Stimulated activated CD8-positive, alpha-beta memory T cell treated with anti-CD3 and anti-CD28 coated beads, Interleukin-12 subunit alpha, Interleukin-12 subunit beta, amount 100 ng/mL, for 24 hours (primary cell): ENCODE data around the gene ADGRG2.

Experiments
- DNase-seq: peaks from one replicate; pipeline ENCODE4 v3.0.0-alpha.2; 2020; ENCODE audit errors: extremely low read depth

Gene ADGRG2

DNA sequence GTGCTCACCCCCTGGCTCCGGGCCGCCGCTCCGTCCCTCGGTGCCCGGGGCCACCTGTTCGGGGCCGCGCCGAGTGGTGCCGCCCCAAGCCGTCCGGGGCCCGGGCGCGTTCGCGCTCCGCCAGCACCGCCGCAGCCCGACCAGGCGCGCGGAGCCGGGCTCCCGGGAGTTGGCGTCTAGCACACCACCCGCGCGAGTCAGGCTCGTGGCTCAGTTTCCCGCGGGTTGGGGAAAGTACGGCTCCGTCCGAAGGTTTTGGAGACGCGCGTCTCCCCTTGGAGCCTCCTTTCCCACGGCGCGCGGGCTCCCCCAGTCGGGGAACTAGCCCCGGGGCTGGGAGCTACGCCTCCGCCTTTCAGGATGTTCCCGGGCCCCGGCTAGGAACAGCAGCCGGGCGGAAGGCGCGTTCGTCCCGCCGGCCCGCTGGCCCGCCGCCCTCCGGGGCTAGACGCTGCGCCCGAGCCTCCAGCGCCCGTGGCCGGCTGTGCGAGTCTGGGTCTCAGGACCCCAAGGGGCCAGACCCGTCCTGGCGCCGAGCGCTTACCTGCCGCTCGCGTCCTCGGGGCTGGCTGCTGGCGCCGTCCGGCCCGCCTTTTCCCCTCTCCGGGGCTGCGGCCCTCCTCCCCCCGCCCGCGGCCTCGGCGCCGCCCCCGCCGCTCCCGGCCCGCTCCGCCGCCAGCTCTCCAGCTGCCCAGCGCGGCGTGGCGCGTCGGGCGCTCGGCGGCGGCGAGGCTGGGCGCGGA lies at the start of gene ADGRG2:
TSS of gene ADGRG2 (minus strand) at position 571 of the 743 bp plus-strand sequence. CDS start 53,634 bp downstream, outside the sequence.
- no peak for DNase-seq

GRCh38 chrX:19168609-19169008 lies 46.3 kb upstream of the ADGRG2 start:
- DNase-seq: no peak

GRCh38 chrX:19162851-19163250 lies 40.6 kb upstream of the ADGRG2 start:
- no peak for DNase-seq

- no peak for DNase-seq
Measured at GRCh38 chrX:19156186-19156585, 33.9 kb upstream of the ADGRG2 start.

GRCh38 chrX:19152762-19153161 lies 30.5 kb upstream of the ADGRG2 start:
- no peak for DNase-seq

DNA sequence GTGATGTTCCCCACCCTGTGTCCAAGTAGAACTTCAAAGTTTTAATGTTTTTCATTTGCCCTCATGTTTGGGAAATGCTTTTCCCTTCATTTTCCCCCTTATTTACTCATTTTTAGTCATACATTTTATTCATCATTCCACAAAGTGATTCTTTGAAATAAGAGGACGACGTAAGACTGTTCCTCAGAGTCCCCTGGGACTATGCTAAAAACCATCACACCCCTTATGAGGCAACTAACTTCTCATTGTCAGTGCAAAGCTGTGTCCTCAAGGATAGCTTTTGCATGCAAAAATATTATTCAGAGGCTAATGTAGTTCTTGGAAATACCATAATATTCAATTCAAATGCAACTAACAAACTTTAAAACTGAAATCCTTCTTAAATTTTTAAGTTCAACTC lies 14.8 kb upstream of the ADGRG2 start:
- no peak for DNase-seq

DNA sequence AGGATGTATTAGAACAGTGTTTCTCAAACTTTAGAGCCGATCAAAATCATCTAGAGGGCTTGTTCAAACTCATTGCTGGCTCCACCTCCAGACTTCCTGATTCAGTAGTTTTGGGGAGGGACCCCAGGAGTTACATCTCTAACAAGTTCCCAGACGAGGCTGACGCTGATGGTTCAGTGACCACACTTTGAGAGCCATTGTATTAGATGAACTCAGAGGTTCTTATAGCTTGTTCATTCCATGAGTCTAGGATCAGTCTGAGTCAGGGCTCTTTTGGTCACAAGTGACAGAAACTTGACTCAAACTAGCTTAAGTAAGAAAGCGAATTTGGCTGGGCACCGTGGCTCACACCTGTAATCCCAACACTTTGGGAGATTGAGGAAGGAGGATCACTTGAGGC lies 11.5 kb upstream of the ADGRG2 start:
- DNase-seq: no peak

- no peak for DNase-seq
Measured at GRCh38 chrX:19133231-19133630, 11.0 kb upstream of the ADGRG2 start.

DNA sequence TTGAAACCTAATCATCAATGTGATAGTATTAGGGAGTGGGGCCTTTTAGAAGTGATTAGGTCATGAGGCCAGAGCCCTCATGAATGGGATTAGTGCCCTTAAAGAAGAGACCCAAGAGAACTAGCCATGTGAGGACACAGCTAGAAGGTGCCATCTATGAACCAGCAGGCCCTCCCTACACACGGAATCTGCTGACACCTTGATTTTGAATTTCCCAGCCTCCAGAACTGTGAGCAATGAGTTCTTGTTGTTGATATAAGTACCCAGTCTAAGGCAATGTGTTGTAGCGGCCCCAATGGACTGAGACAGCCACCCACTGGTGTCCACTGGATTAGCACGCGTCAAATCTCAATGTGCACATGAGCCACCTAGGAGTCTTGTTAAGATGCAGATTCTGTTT lies 8.4 kb upstream of the ADGRG2 start:
- no peak for DNase-seq

DNA sequence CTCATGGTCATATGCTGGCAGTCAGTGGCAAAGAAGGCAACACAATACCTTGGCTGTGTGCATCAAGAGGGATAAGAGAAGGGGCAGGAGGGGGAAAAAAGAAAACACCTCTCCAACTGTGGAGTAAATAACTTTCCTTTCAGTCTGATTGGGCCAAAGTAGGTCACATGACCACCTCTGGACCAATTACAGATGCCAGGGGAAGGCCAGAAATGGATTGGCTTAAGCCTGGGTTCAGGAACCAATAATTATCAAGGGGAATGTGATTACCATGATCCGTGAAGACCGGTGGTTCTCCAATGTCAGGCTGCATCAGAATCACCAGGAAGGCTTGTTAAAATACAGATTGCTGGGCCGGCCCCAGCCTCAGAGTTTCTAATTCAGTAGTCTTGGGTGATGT lies 7.4 kb upstream of the ADGRG2 start:
- no peak for DNase-seq

GRCh38 chrX:19127649-19128168 lies 5.4 kb upstream of the ADGRG2 start:
- DNase-seq: no peak

- no peak for DNase-seq
Measured at GRCh38 chrX:19122641-19123009, 357 bp upstream of the ADGRG2 start.

GRCh38 chrX:19121466-19121865 lies 802 bp downstream of the ADGRG2 start:
- no peak for DNase-seq

GRCh38 chrX:19110642-19111041 lies 11.6 kb downstream of the ADGRG2 start:
- DNase-seq: no peak

- DNase-seq: no peak
Measured at GRCh38 chrX:19107035-19107434, 15.2 kb downstream of the ADGRG2 start.

- DNase-seq: no peak
Measured at GRCh38 chrX:19100586-19100985, 21.7 kb downstream of the ADGRG2 start.

GRCh38 chrX:19097553-19098283 lies 24.6 kb downstream of the ADGRG2 start:
- no peak for DNase-seq

DNA sequence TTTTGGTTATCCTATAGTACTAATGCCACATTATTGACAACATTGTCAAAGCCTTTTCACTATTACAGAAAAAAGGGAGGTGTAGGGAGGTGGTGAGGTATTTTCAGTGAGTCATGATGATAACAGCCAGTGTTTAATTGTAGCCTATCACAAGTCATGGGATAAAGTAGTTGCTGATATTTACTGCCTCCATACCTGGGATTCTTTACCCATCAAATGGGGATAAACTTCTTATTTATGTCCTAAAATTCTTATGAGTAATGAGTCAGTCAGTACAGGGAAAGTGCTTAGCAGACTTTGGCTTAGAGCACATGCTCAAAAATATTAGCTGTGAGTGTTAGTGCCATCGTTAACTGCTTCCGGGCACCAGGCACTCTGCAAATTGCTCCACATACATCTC lies 25.7 kb downstream of the ADGRG2 start:
- no peak for DNase-seq

DNA sequence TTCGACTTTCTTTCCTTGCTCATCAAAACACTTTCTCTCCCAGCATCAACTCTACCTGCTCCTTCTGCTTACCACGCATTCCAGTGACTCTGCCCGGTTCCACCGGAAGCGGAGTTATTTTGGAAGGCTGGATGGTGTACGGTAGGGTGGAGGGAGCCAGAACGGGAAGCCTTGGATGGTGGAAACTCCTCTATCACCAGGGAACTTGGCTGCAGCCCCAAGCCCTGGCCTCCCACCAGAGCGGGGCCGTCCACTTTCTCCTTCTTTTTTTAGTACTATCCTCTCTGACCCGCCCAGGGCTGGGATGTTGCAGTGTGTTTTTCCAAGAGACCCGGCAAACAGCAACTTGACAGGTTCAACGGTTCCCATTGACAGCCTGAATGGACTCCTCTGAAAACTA lies 27.6 kb downstream of the ADGRG2 start:
- DNase-seq: no peak

GRCh38 chrX:19091596-19091995 lies 30.7 kb downstream of the ADGRG2 start:
- no peak for DNase-seq

DNA sequence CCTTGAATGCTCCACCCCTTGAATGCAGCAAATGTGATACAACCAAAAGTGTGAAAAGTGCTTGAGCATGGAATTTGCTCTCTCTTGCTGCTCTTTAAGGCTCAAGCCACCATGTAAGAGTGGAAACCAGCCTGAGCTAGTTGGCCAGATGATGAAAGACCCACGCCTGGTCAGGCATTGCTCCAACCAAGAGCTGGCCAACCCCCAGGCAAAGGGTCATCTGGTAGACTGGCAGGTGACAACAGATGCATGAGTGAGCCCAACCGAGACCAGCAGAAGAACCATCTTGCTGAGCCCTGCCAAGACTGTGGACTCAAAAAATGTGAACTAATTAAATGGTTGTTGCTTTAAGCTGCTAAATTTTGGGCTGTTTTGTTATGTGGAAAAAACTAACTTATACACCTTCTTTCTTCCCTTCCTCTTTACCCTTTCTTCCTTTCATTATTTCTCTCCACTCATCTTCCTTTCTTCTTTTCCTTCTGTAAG lies 32.7 kb downstream of the ADGRG2 start:
- DNase-seq: no peak

- no peak for DNase-seq
Measured at GRCh38 chrX:19086102-19086772, 36.0 kb downstream of the ADGRG2 start.
